ENCODE results near the gene RPF1. TPM values are rescaled to one million over a fixed set of nuclear protein-coding genes. Genes with fewer than 3 reads are reported as not detected.
A peak's percentile ranks its signal among the peaks of the same experiment; 100 is the strongest.

RPF1 gene
- total RNA-seq = 10 to 100 TPM; 26.1 to 31.4 TPM

DNA sequence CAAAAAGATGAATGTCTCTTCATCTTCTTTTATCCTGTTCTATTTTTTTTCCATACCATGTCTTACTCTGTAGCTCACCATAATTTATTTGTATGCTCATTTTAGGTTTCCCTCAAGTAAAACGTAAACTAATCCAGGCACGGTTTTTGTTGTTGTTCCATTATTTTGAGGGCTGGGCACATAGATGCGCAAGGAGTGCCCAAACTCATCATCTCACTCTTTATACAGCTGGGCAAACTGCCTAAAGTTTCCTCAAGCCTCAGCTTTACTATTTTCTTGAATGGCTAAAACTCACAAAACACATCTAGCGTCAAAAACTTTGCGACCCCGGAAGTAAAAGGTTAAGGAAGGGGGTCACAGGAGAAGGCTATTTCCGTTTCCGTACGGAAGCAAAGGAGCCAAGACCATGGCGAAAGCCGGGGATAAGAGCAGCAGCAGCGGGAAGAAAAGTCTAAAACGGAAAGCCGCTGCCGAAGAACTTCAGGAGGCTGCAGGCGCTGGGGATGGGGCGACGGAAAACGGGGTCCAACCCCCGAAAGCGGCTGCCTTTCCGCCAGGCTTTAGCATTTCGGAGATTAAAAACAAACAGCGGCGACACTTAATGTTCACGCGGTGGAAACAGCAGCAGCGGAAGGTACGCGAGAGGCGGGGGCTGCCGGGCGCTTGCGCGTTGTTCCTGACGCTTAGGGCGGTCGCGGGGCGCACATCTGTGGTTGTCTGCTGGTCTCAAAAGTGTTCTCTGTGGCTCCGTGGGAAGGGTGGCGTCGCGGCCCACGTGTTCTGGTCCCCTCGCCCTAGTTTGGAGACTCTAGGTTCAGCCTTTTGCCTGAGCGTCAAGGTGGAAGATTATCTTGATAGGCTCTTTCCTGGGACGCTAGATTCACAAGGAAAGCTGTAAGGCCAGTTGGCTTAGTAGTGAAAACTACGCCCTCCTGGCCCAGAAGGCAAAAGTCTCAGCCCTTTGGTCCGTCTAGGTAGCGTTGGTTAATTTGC lies at the start of gene RPF1:
TSS of gene RPF1 (plus strand) at position 391 of the 993 bp plus-strand sequence. CDS start at position 407, 16 bp downstream.
- H3K4me1 ChIP-seq = peaks cover 4% of the 10 kb centered on the region
- H3K9me3 ChIP-seq = no peaks in the 10 kb centered on the region
- DNase-seq = peak; percentile 76
- peak within 1 kb of the TSS; percentile 64 for H3K4me3 ChIP-seq
- TF ChIP-seq CTCF (IDR thresholded peaks at IDR 0.05) = no peak
- H3K36me3 ChIP-seq = no peaks in the 10 kb centered on the region
- no peaks in the 10 kb centered on the region for H3K27me3 ChIP-seq
- peak within 1 kb of the TSS; percentile 65 to 69 for H3K9ac ChIP-seq (ENCODE audit: low read depth in 2 of 2, low read length in 2 of 2)
- intact Hi-C loops (cut with DNase I) = no loop called here
- peak within 1 kb of the TSS; percentile 83 for H3K27ac ChIP-seq

DNA sequence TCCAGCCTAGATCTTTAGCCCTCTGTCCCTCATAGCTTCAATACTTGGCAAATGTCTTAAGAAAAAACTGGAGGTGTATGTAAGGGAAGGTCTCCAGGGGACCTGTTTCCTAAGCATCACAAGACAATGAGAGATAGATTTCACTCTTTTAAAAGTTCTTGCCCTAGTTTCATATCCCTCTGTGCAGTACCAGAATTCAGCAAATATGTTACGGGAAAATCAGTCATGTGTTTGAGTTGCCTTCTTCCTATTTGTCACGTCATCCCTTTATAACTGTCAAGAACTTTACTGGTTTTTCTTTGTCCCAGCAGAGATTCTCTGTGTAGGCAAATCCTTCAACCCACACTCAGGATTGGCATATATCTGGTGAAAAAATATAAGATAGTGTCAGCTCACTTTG lies 48.5 kb upstream of the RPF1 start:
- Histone ChIP-seq H3K27me3 (no peaks in the 10 kb centered on the region), H3K4me3 (no peak overlapping the region), H3K9me3 (no peaks in the 10 kb centered on the region), H3K9ac (ENCODE audit: low read depth in 2 of 2, low read length in 2 of 2) (no peak overlapping the region), H3K27ac (no peak overlapping the region), H3K4me1 (no peaks in the 10 kb centered on the region), H3K36me3 (no peaks in the 10 kb centered on the region)
- no peak for DNase-seq
- intact Hi-C loops (cut with DNase I) = loop anchor here (5.0 to 10.0 kb wide), 2 partner anchors 123 to 496 kb away; no protein-coding TSS in a partner anchor
- TF ChIP-seq CTCF (IDR thresholded peaks at IDR 0.05) = no peak

- Histone ChIP-seq H3K9me3 (no peaks in the 10 kb centered on the region), H3K4me1 (no peaks in the 10 kb centered on the region), H3K9ac (ENCODE audit: low read depth in 2 of 2, low read length in 2 of 2) (peak overlapping the region in 1 of 2 donors; percentile 38), H3K27me3 (no peaks in the 10 kb centered on the region), H3K36me3 (no peaks in the 10 kb centered on the region), H3K27ac (peak overlapping the region; percentile 39), H3K4me3 (peak overlapping the region; percentile 9)
- peak; percentile 81 for DNase-seq
- TF ChIP-seq CTCF (IDR thresholded peaks at IDR 0.05) = peak; percentile 69
- intact Hi-C loops (cut with DNase I) = loop anchor here (2.0 to 10.0 kb wide), 3 partner anchors 126 to 499 kb away; no protein-coding TSS in a partner anchor
Observed at GRCh38 chr1:84433258-84434080, 45.6 kb upstream of the RPF1 start.

DNA sequence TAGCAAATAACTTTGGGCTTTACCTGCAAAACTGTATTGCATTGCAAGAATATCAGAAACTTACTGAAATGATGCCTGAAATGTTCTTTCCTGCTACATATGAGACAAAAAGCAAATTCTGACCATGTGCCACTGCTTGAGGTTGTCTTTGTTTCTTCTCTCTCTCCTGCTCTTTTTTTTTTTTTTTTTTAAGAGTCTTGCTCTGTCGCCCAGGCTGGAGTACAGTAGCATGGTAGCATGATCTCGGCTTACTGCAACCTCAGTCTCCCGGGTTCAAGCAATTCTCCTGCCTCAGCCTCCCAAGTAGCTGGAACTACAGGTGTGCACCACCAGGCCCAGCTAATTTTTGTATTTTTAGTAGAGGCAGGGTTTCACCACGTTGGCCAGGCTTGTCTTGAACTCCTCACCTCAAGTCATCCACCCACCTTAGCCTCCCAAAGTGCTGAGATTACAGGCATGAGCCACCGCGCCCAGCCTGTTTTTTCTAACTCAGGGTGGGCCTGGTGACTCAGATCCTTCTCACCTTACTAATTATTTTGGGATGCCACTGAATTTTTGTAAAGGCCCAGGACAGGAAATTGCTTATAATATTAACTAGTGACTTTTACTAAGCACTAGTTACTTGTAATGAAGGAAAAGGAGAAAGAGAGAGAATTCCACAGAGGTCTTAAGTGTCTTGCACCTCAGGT lies 44.8 kb upstream of the RPF1 start:
- TF ChIP-seq CTCF (IDR thresholded peaks at IDR 0.05) = no peak
- H3K9me3 ChIP-seq = no peaks in the 10 kb centered on the region
- H3K27me3 ChIP-seq = no peaks in the 10 kb centered on the region
- no peak overlapping the region for H3K27ac ChIP-seq
- no peaks in the 10 kb centered on the region for H3K36me3 ChIP-seq
- H3K9ac ChIP-seq (ENCODE audit: low read depth in 2 of 2, low read length in 2 of 2) = no peak overlapping the region
- no peak for DNase-seq
- H3K4me3 ChIP-seq = no peak overlapping the region
- intact Hi-C loops (cut with DNase I) = loop anchor here (2.0 to 10.0 kb wide), 3 partner anchors 127 to 499 kb away; no protein-coding TSS in a partner anchor
- H3K4me1 ChIP-seq = no peaks in the 10 kb centered on the region
